ENCODE measurements around the gene MLKL.
A peak's percentile ranks its signal among the peaks of the same experiment; 100 is the strongest.

- peak; percentile 54; the same call in 1 of the 2 replicates for TF ChIP-seq CTCF (IDR thresholded peaks at IDR 0.05)
- no peak for TF ChIP-seq ATF2 (CRISPR knock-in tag; IDR thresholded peaks at IDR 0.05; ENCODE audit: borderline replicate concordance, low read depth)
- no peak for TF ChIP-seq ZBTB21 (CRISPR knock-in tag; IDR thresholded peaks at IDR 0.05; ENCODE audit: borderline replicate concordance)
- no peak for TF ChIP-seq KAT7 (CRISPR knock-in tag; IDR thresholded peaks at IDR 0.05; ENCODE audit: borderline replicate concordance)
- TF ChIP-seq NR1H2 (CRISPR knock-in tag; IDR thresholded peaks at IDR 0.05), result no peak
- no peak for TF ChIP-seq SMAD3 (CRISPR knock-in tag; IDR thresholded peaks at IDR 0.05; ENCODE audit: borderline replicate concordance)
- no peak for TF ChIP-seq NFYB (CRISPR knock-in tag; conservative IDR thresholded peaks at IDR 0.05; ENCODE audit: low read depth)
- no peak for TF ChIP-seq TEAD4 (CRISPR knock-in tag; IDR thresholded peaks at IDR 0.05)
- no peak for TF ChIP-seq IRF1 (CRISPR knock-in tag; IDR thresholded peaks at IDR 0.05)
Measured at GRCh38 chr16:74726716-74727115, 26.1 kb upstream of the MLKL start.

Data from WTC11 (cell line).